HG02870 (cell line): ENCODE data around the gene LSM3.

Source experiments
- ATAC-seq: cut with Tn5 transposase; IDR thresholded peaks from one replicate; pipeline ENCODE4 v1.9.1; 2021; ENCODE audit warnings: mild to moderate bottlenecking, moderate library complexity; ENCODE audit not compliant: unreplicated experiment

LSM3 gene

GRCh38 chr3:14143271-14144225 lies 35.1 kb upstream of the LSM3 start:
- ATAC-seq: no peak

DNA sequence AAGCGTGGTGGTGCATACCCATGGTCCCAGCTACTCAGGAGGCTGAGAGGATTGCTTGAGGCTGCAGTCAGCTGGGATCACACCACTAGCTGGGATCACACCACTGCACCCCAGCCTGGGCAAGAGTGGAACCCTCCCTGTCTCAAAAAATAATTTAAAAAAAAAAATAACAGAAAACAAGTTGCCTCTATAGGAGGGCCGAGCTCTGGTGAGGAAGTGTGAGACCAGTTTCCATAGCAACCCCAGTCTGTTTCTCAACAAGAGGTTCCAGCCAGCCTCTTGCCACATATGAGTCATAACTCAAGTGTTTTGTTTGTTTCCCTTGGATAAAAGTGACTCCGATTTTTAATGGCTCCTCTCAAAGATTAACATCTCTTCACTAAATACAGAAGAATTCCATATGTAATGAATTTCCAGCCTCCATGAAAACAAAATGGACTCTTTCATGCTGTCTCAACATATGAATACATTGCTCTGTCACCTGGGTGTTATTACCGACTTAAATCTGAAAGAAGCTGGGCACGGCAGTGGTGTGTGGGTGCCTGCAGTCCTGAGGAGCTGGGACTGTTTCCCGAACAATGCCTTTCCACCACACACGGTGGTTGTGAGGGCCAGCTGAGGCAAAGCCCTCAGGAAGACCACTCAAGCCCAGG lies 34.1 kb upstream of the LSM3 start:
- peak; percentile 98 for ATAC-seq

DNA sequence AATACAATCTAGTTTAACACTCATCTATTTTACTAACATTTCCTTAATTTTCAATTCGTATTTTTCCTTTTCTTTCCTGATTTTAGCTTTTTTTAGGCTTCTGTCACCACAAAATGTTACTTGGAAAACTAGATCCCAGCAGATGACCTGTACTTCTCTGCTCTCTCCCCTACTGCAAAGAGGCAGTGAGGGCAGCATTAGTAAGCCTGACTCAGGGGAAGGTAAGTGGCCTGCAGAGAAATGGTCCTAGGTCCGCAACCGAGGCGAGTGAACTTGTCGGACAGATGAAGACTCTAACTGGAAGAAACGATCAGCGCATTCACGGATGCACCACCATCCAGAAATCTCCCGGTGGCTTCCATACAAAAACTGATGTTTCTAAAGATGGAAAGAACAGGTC lies 33.4 kb upstream of the LSM3 start:
- no peak for ATAC-seq

DNA sequence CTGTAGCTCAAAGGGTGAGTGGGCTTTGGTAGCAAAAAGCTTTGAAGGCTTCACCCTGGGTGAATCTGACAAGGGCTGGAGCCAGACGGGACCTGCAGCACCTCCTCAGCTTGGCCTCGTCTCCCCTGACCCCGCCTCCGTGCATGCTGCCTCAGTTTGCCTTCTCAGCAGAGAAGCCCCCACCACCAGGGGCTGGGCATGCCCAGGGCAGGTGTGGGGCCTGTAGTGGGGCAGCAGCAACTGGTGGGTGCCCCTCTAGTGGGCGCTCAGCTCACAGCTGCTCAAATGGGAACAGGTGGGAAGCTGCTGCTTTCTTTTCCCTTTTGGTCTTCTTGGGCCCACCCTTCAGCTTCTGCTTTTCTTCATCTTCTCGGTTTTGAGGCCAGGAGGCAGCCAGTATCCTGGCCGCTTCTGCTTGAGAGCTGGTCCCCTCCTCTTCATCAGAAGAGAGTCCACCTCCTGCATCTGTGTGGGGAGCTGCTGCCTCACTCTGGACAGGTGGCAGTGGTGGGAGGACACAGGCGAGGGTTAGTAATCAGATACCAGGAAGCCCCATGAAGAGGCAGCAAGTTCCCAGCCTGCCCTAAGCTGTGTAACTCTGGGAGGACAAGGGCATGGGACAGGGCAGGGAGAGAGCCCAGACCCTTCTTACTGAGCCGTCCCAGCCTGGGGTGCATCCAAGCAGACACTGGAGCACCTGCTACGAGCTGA lies 32.8 kb upstream of the LSM3 start:
- ATAC-seq: no peak

- ATAC-seq: no peak
Observed at GRCh38 chr3:14146381-14147065, 32.1 kb upstream of the LSM3 start.

DNA sequence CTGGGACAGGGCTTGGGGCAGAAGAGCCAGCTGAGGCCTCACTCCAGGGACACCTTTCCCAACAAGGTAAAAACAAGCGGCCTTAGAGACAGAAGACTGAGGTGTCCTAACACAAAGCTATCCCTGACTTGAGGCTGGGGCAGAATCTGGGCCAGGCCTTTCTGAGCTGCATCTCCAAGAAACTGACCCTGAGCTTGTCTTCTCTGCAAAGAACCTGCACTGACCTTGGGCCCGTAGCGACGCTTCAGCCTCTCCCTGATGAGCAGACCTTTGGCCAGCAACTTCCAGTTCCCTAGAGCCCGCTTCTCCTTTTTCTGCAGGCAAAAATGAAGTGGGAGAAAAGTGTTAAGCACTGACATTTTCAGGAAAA lies 31.6 kb upstream of the LSM3 start:
- no peak for ATAC-seq

DNA sequence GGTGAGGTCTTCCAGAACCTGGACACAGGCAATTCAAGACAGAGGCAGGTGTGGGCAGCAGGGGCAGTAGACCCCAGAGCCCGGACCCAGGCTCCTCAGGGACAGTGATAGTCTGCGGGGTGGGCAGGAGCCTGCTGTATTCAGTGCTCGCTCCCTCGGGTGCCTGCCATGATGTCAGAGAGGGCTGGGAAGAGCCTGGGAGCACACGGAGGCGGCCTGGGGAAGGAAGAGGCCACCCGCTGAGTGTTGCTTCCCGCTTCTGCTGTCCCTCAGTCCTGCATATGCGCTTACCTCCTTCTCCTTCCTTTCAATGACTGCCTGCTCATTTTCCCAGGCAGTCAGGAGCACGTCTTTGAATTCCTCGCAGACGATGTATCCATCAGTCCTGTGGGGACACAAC lies 31.0 kb upstream of the LSM3 start:
- ATAC-seq: no peak

DNA sequence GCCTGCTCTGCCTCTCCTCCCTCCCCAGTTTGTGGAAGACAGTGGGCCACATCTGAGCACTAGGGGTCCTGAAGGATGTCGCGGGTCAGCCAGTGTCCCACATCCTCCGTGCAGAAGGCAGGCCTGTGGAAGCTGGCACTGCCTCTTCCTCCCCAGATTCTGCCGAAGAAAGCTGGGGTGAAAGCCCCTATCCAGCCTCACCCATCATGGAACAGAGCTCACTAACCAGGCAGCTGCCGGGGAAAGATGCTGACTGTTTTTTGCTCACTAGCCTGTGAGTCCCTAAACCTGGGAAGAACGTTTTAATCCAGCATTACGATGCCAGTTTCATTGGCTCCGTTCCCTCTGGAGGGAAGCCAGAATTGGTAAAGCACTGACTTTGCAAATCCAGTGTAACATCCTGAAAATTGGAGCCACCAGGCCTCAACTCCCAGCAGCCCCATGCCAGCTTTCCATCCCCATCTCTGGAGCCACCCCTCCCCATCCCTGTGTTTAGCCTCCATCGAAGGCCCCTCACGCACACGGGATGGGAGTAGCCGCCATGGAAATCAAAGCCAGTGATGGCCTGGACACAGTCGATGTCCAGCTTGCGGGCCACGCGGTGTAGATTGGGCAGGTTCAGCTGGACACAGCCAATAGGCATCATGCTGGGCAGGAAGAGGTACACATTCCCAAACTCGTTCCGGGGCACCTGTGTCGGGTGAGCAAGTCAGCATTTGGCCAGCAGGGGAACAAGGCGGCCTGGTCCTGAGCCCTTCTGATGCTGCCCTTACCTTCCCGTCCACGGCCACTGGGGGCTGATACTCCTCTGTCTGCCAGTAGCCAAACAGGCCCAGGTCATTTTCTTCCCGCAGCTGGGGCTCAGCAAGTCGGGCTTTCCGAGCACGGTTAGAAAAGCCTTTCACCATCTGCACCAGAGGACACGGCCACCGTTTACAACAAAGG lies 30.3 kb upstream of the LSM3 start:
- ATAC-seq: no peak

GRCh38 chr3:14150078-14150477 lies 28.5 kb upstream of the LSM3 start:
- ATAC-seq: no peak

DNA sequence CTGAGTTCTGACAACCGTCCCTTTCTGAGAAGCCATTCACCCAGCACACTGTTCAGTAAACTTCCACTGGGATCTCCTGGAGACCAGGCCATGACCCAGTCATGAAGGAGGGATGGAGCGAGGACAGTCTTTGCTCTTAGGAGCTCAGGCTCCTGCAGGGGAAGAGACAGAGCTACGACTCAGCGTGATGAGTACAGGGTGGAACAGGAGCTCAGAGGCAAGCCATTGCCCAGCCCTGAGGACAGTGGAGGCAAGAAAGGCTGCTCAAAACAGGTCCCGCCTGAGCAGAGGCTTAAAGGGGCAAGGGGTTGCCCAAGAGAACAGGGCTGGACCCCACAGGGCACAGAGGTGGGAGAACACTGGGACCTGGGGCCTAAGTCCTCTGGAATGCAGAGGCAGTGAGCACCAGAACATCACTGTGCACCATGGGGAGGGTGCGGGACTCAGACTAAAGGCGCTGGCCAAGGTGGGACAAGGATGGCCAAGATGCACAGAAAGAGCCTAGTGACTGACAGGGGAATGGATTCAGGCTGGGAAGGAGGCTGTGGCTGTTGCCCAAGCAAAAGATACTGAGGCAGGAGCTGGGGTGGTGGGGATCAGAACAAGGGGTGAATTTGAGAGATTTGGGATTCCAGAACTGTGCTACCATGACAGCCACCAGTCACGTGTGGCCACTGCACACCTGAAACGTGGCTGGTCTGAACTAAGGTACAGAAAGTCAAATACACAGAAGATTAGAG lies 28.0 kb upstream of the LSM3 start:
- ATAC-seq: no peak

GRCh38 chr3:14151471-14152083 lies 27.0 kb upstream of the LSM3 start:
- ATAC-seq: no peak

- no peak for ATAC-seq
Observed at GRCh38 chr3:14152233-14152962, 26.2 kb upstream of the LSM3 start.

GRCh38 chr3:14152963-14153355 lies 25.7 kb upstream of the LSM3 start:
- no peak for ATAC-seq

DNA sequence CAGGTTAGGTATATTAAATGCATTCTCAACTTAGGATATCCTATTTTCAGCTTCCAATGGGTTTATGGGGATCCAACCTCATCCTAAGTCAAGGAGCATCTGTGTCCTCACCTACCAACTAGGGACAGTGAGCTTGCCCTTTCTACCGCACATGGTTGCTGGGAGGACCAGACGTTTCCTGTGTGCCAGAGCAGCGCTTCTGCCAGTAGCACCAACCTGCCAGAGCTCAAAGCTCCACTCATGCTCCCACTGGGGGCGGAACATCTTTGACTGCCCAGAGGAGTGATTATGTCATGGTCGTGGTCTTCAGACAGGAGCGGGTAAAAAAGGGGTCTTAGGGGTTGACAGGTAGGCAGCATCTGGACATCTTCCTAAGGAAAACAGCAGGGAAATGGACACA lies 25.0 kb upstream of the LSM3 start:
- ATAC-seq: no peak

GRCh38 chr3:14154276-14154675 lies 24.3 kb upstream of the LSM3 start:
- ATAC-seq: no peak

- ATAC-seq: no peak
Observed at GRCh38 chr3:14154895-14155440, 23.6 kb upstream of the LSM3 start.

DNA sequence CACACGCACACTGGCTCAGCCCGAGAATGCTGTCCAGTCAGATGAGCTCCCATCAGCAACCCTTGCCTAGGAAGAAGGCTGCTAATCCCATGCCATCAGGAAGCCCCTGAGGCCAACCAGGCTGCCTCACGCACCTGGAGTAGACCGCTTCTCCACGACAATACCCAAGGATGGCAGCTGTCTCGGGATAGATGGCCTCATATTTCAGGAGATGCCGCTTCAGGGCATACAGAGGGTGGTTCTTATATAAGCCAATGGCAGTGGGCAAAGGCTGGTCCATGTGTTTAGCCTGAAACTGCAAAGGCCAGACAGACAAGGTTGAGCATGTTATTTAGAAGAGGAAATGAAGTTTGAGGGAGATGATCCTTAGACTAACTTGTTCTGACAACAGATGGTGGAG lies 22.4 kb upstream of the LSM3 start:
- ATAC-seq: no peak
